MCF 10A (cell line): ENCODE results near the gene TEX19. TPM values are rescaled to one million over a fixed set of nuclear protein-coding genes. Genes with fewer than 3 reads are reported as not detected.

Experiments used
- BruUV-seq: library from RNA; stranded (reverse); fragments of 400-500 nt; replicated peaks from 2 replicates; lab custom pipeline; 2021; lab: Mats Ljungman, UMichigan
- CTCF ChIA-PET: fragments of 300-600 bp; sonication (Branson Sonifier 250); formaldehyde crosslinking; extraction: SDS; loops from one replicate; lab custom pipeline; 2021; ENCODE audit warnings: antibody characterized with exemption, inconsistent platforms; lab: Yijun Ruan, JAX
- POLR2A ChIA-PET: fragments of 300-600, 350-650 bp; sonication (Branson Sonifier 250); formaldehyde crosslinking; extraction: SDS; loops from one replicate; lab custom pipeline; 2020; ENCODE audit warnings: antibody characterized with exemption, inconsistent platforms; lab: Yijun Ruan, JAX
- DNase-seq: peaks from one replicate; pipeline ENCODE4 v3.0.0-alpha.2; 2018; ENCODE audit not compliant: unreplicated experiment
- H3K27ac Mint-ChIP-seq: one replicate; pipeline ENCODE4 v1.8.0; 2022; ENCODE audit warnings: mild to moderate bottlenecking, low read depth, mixed read lengths; ENCODE audit not compliant: unreplicated experiment
- H3K27me3 Mint-ChIP-seq: one replicate; pipeline ENCODE4 v1.8.0; 2022; ENCODE audit warnings: mixed read lengths; ENCODE audit not compliant: insufficient read depth, unreplicated experiment
- H3K36me3 Mint-ChIP-seq: one replicate; pipeline ENCODE4 v1.8.0; 2022; ENCODE audit warnings: mild to moderate bottlenecking, moderate library complexity, mixed read lengths; ENCODE audit not compliant: insufficient read depth, unreplicated experiment
- H3K4me1 Mint-ChIP-seq: one replicate; pipeline ENCODE4 v1.8.0; 2022; ENCODE audit warnings: mixed read lengths; ENCODE audit not compliant: insufficient read depth, unreplicated experiment
- H3K4me3 Mint-ChIP-seq: one replicate; pipeline ENCODE4 v1.8.0; 2022; ENCODE audit warnings: mild to moderate bottlenecking, moderate library complexity, mixed read lengths; ENCODE audit not compliant: unreplicated experiment
- H3K9me3 Mint-ChIP-seq: one replicate; pipeline ENCODE4 v1.8.0; 2022; ENCODE audit warnings: mixed read lengths; ENCODE audit not compliant: unreplicated experiment
- CTCF ChIP-seq: fragments of 200-600 bp; IDR thresholded peaks from one replicate; pipeline ENCODE4 v1.8.0; 2022; ENCODE audit warnings: antibody characterized with exemption, mild to moderate bottlenecking; ENCODE audit not compliant: unreplicated experiment
- intact Hi-C: fragments of 100-400 bp; cut with micrococcal nuclease; formaldehyde crosslinking; loops from 2 replicates; pipeline ENCODE4 v1.14.1; 2022
- total RNA-seq: library from RNA; stranded (reverse); gene quantifications from 2 replicates; pipeline ENCODE4 v1.2.3, GENCODE V29; 2022

Gene TEX19
- total RNA-seq, 1 experiment from 2014 or later: not detected

DNA sequence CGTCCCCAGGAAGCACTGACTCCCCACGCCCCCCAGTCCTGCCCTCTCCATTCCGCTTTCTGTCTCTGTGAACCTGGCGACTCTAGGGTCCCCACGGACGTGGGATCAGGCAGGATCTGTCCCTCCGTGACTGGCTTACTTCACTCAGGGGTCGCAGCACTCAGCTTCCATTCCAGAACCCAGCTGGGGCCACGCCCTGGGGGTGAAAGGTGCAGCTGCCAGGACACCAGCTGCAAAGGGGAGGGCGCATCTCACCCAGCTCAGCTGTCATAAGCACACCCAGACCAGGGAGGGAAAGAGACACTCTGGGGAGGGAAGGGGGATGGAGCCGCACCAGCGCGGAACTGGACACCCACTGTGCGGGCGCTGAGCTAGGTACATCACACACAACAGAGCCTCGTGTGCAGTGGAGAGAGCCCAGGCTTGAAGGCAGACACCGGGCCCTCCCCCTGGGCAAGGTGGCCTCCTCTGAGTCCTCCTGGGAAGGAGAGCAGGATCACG, 40.6 kb downstream of the TEX19 start:
- Mint-ChIP-seq H3K9me3 (no peaks in the 10 kb centered on the region), H3K36me3 (peaks cover 41% of the 10 kb centered on the region), H3K4me3 (no peak overlapping the region), H3K27ac (no peak overlapping the region), H3K27me3 (no peaks in the 10 kb centered on the region), H3K4me1 (peaks cover 21% of the 10 kb centered on the region)
- DNase-seq: no peak
- no TSS peak for BruUV-seq
- ChIA-PET POLR2A (interaction anchor here (0.7 to 1.6 kb wide), 4 partner anchors 16 to 132 kb away, joined by 3 to 5 read pairs (median 4); no protein-coding TSS in a partner anchor), CTCF (interaction anchor here (1.1 kb wide), 1 partner anchor 152 kb away, joined by 3 read pairs; no protein-coding TSS in a partner anchor)
- no peak for TF ChIP-seq CTCF
- intact Hi-C loops: no loop called here

GRCh38 chr17:82400206-82400605, 41.2 kb downstream of the TEX19 start:
- no peak for TF ChIP-seq CTCF
- Mint-ChIP-seq H3K4me1 (peaks cover 21% of the 10 kb centered on the region), H3K27me3 (no peaks in the 10 kb centered on the region), H3K36me3 (peaks cover 41% of the 10 kb centered on the region), H3K9me3 (no peaks in the 10 kb centered on the region), H3K27ac (no peak overlapping the region), H3K4me3 (no peak overlapping the region)
- no TSS peak for BruUV-seq
- intact Hi-C loops: no loop called here
- POLR2A ChIA-PET: interaction anchor here (0.7 to 1.6 kb wide), 3 partner anchors 16 to 129 kb away, joined by 3 to 5 read pairs (median 3); no protein-coding TSS in a partner anchor
- no peak for DNase-seq
- CTCF ChIA-PET: interaction anchor here (1.1 kb wide), 1 partner anchor 151 kb away, joined by 3 read pairs; no protein-coding TSS in a partner anchor

DNA sequence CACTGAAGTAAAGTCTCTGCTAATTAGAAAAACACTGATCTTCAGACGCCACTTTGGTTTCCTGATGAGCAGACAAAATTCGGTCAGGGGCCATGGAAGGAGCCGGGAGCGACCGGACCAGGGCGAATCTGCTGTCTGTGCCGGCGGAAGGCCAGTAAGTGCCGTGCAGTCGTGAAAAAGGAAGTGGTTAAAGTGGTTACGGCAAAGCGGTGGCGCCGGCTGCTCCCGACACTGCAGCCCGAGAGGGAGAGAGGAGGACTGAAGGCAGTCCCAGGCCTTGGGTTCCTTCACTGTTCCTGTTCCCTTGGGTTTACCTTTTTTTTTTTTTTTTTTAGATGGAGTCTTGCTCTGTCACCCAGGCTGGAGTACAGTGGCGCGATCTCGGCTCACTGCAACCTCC, 41.8 kb downstream of the TEX19 start:
- CTCF ChIA-PET: no interaction called here
- POLR2A ChIA-PET: interaction anchor here (0.6 to 1.6 kb wide), 2 partner anchors 17 to 48 kb away, joined by 3 to 5 read pairs; no protein-coding TSS in a partner anchor
- intact Hi-C loops: no loop called here

GRCh38 chr17:82402865-82403264, 43.8 kb downstream of the TEX19 start:
- peaks cover 5% of the 10 kb centered on the region for H3K4me1 Mint-ChIP-seq
- DNase-seq: no peak
- H3K9me3 Mint-ChIP-seq: no peaks in the 10 kb centered on the region
- intact Hi-C loops: no loop called here
- no peaks in the 10 kb centered on the region for H3K27me3 Mint-ChIP-seq
- no peak overlapping the region for H3K27ac Mint-ChIP-seq
- no peak overlapping the region for H3K4me3 Mint-ChIP-seq
- BruUV-seq: no TSS peak
- H3K36me3 Mint-ChIP-seq: peaks cover 41% of the 10 kb centered on the region
- ChIA-PET POLR2A (no interaction called here), CTCF (interaction anchor here (0.6 kb wide), 1 partner anchor 12 kb away, joined by 3 read pairs; no protein-coding TSS in a partner anchor)
- TF ChIP-seq CTCF: no peak

More for the DNA sequence above, 41.8 kb downstream of the TEX19 start:
- Mint-ChIP-seq H3K4me1 (peaks cover 21% of the 10 kb centered on the region), H3K27me3 (no peaks in the 10 kb centered on the region), H3K36me3 (peaks cover 41% of the 10 kb centered on the region), H3K27ac (no peak overlapping the region), H3K9me3 (no peaks in the 10 kb centered on the region), H3K4me3 (no peak overlapping the region)
- no peak for TF ChIP-seq CTCF
- no peak for DNase-seq
- no TSS peak for BruUV-seq
